Mammary microvascular endothelial cell (primary cell): ENCODE measurements around the gene EFNA5. TPM values are rescaled to one million over a fixed set of nuclear protein-coding genes. Genes with fewer than 3 reads are reported as not detected.

Experiments
- total RNA-seq: library from RNA; depleted of rRNA; stranded (reverse); fragments of >200 nt; gene quantifications from 2 replicates; pipeline ENCODE4 v1.2.3, GENCODE V29; 2015

EFNA5 gene
- 2.9 and 3.1 TPM in 2 replicates for total RNA-seq

DNA sequence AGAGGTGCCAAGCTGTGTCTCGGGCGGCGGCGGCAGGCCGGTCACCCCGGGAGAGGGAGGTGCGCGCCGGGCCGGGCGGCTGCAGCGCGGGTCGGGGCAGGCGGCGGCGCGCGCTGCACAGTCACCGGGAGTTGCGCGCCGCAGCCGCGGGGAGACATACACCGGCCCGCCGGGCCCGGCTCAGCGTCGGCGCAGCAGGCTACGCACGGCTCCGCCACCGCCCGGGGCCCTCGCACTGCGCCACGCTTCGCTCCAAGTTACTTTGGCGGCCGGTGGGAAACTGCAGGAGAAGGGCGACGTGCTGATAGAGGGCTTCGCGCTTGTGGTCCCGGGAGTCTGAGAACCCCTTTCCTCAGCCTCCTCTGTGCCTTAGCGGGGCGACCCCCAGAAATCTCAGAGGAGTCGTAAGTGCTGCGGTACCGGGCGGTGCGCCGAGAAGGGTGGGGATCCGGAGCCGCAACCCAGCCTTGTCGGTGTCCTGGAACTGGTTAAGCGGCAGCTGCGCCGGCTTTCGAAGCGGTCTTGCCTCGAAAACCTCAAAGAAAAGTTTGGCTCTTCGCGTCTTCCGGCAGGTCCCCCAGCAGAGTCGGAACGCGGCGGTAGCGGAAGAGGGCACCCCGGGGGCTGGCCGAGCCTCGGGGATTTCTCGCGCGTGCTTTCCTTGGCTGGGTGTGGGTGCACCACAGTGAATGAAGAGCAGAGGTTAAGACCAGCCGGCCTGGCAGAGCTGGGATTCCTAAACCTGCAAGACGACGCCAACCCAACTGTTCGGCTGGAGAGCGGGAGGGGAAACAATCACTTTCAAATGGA lies at the start of gene EFNA5:
TSS of gene EFNA5 (minus strand) at position 6 of the 810 bp plus-strand sequence.

